Activated CD8-positive, alpha-beta T cell treated with anti-CD3 and anti-CD28 coated beads, Interleukin-2, amount 10 ng/mL, durations not matched to agents 7 days and 5 days (primary cell): ENCODE data around the gene SLC44A2. TPM values are rescaled to one million over a fixed set of nuclear protein-coding genes. Genes with fewer than 3 reads are reported as not detected.
A peak's percentile ranks its signal among the peaks of the same experiment; 100 is the strongest.
"Not testable (repeated sequence)": the region's sequence is repeated elsewhere in the genome, so short reads cannot be mapped to it uniquely, and the experiment has no call there.

Source experiments
- ATAC-seq: fragments of 150-1000 bp; cut with Tn5 transposase; one replicate; pipeline ENCODE4 v1.10.0; 2021; ENCODE audit warnings: moderate library complexity
- CTCF ChIA-PET: fragments of 350-600 bp; sonication (Branson Sonifier 250); formaldehyde crosslinking; loops from one replicate; lab custom pipeline; 2021; ENCODE audit warnings: antibody characterized with exemption; lab: Charles Lee
- POLR2A ChIA-PET: fragments of 350-600 bp; sonication (Branson Sonifier 250); formaldehyde crosslinking; loops from one replicate; lab custom pipeline; 2021; ENCODE audit warnings: antibody characterized with exemption; lab: Charles Lee
- DNase-seq: peaks from one replicate; pipeline ENCODE4 v3.0.0-alpha.2; 2020
- H3K27ac Mint-ChIP-seq: one replicate; pipeline ENCODE4 v1.8.0; 2021; ENCODE audit warnings: mild to moderate bottlenecking, mixed read lengths
- H3K27me3 Mint-ChIP-seq: one replicate; pipeline ENCODE4 v1.8.0; 2021; ENCODE audit warnings: low read depth, mixed read lengths
- H3K36me3 Mint-ChIP-seq: one replicate; pipeline ENCODE4 v1.8.0; 2021; ENCODE audit warnings: low read depth, mixed read lengths
- H3K4me1 Mint-ChIP-seq: one replicate; pipeline ENCODE4 v1.8.0; 2021; ENCODE audit warnings: low read depth, mixed read lengths
- H3K4me3 Mint-ChIP-seq: one replicate; pipeline ENCODE4 v1.8.0; 2021; ENCODE audit warnings: mild to moderate bottlenecking, mixed read lengths
- H3K9me3 Mint-ChIP-seq: one replicate; pipeline ENCODE4 v1.8.0; 2022; ENCODE audit warnings: mixed read lengths; ENCODE audit not compliant: insufficient read depth
- total RNA-seq, 2 experiments: library from RNA; stranded (reverse); gene quantifications; one replicate each; pipeline ENCODE4 v1.2.3, GENCODE V29; 2021

The SLC44A2 gene
- total RNA-seq, 2 experiments from 2014 or later: 112 to 121 TPM

DNA sequence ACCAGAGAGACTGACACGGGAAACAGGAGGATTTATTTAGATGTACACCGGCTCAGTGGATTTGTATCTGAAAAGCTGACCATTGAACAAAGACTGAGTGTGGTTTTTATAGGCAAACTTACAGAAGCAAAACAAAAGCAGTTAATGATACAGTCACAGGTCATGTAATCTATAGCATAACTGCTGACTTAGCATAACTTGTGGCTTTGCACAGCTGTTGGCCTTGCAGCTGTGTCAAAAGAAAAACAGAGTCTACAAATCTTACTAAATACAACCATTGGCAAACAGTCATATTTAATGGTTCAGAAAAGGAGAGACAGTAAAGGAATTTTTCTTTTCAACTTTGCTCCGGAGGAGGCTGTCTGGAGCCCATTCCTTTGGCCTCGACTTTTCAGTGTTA is 26.5 kb downstream of the SLC44A2 start:
- CTCF ChIA-PET: interaction anchor here (0.8 to 13.9 kb wide), 5 partner anchors 48 to 263 kb away, joined by 3 to 421 read pairs (median 4); no protein-coding TSS in a partner anchor
- POLR2A ChIA-PET: interaction anchor here (0.5 to 1.9 kb wide), 2 partner anchors 48 to 70 kb away, joined by 3 to 8 read pairs; no protein-coding TSS in a partner anchor
- Mint-ChIP-seq H3K9me3 (no peaks in the 10 kb centered on the region), H3K27ac (peak overlapping the region; percentile 61), H3K4me3 (peak overlapping the region; percentile 54), H3K36me3 (peaks cover 32% of the 10 kb centered on the region), H3K4me1 (peaks cover 28% of the 10 kb centered on the region), H3K27me3 (no peaks in the 10 kb centered on the region)
- ATAC-seq (no peak), DNase-seq (no peak)

DNA sequence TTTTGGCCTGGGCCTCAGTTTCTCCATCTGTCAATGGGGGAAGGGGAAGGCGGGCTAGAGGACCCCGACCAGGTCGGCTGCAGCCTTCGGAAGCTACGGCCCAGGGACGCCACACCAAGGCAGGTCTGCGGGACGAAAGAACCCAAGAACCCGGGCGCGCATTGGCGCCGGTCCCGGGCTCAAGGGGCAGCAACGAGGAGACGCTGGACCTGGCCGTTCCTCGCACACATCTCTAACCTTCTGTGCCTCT is 28.1 kb downstream of the SLC44A2 start:
- POLR2A ChIA-PET: interaction anchor here (0.9 to 1.9 kb wide), 7 partner anchors 9 to 102 kb away, joined by 3 to 13 read pairs (median 4); no protein-coding TSS in a partner anchor
- Mint-ChIP-seq H3K4me3 (peak overlapping the region; percentile 84), H3K9me3 (no peaks in the 10 kb centered on the region)

DNA sequence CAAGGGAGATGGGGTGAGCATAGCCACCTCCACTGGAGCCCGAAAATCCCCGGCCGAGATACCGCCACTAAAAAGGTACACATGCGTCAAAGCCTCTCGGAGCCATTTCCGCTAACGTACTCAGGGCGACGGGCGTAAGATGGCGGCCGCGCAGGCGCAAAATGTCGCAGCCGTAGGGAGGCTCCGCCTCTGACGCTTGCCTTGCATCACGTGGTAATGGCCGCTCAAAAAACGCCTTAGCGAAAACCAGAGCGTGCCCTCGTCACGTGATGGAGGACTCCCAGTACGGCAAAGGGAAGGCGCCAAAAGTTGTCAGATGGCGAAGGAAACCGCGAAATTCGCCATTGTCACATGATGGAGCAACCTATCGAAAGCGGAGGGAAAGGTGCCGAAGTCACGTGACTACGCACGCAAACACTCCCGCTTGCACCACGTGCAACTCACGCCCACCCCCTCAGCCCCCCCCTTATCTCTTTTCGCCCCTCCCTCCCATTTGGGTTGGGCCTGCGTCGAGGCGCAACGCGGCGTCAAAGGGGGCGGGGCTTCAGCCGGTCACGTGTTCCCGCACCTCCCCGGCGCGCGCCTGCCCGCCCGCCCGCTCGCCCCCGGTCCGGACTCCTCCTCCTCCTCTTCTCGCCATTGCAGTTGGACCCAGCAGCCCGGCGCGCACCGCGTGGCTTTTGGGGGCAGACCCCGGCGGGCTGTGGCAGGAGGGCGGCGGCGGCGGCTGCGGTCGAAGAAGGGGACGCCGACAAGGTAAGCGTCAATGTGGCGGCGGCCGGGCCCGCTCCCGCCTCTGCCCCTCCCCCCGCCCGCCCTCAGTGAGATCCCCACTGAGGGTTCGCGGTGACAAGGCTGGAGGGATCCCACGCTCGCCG is 28.6 kb downstream of the SLC44A2 start, which contains the start of gene ILF3:
Gene ILF3 (plus strand): TSS at position 615 of the 878 bp plus-strand sequence. CDS start 16,260 bp downstream, outside the sequence.
- peaks cover 38% of the 10 kb centered on the region for H3K4me1 Mint-ChIP-seq
- no peaks in the 10 kb centered on the region for H3K27me3 Mint-ChIP-seq
- H3K27ac Mint-ChIP-seq: peak within 1 kb of the TSS; percentile 94
- peak; percentile 100 for DNase-seq
- ChIA-PET POLR2A (interaction anchor here (0.9 to 1.9 kb wide), 6 partner anchors 10 to 103 kb away, joined by 3 to 13 read pairs (median 4); no protein-coding TSS in a partner anchor), CTCF (interaction anchor here (1.0 to 13.9 kb wide), 4 partner anchors 46 to 170 kb away, joined by 3 to 421 read pairs (median 6); no protein-coding TSS in a partner anchor)
- H3K4me3 Mint-ChIP-seq: peak within 1 kb of the TSS; percentile 84
- H3K36me3 Mint-ChIP-seq: peaks cover 39% of the 10 kb centered on the region
- peak; percentile 79 for ATAC-seq
- no peaks in the 10 kb centered on the region for H3K9me3 Mint-ChIP-seq

More for the DNA sequence above, 28.1 kb downstream of the SLC44A2 start:
- CTCF ChIA-PET: interaction anchor here (1.0 to 13.9 kb wide), 7 partner anchors 9 to 170 kb away, joined by 3 to 421 read pairs (median 4); partner anchors contain the start of gene QTRT1
- H3K27me3 Mint-ChIP-seq: no peaks in the 10 kb centered on the region
- H3K36me3 Mint-ChIP-seq: peaks cover 39% of the 10 kb centered on the region
- DNase-seq: no peak
- peak overlapping the region; percentile 94 for H3K27ac Mint-ChIP-seq
- no peak for ATAC-seq
- H3K4me1 Mint-ChIP-seq: peaks cover 35% of the 10 kb centered on the region

DNA sequence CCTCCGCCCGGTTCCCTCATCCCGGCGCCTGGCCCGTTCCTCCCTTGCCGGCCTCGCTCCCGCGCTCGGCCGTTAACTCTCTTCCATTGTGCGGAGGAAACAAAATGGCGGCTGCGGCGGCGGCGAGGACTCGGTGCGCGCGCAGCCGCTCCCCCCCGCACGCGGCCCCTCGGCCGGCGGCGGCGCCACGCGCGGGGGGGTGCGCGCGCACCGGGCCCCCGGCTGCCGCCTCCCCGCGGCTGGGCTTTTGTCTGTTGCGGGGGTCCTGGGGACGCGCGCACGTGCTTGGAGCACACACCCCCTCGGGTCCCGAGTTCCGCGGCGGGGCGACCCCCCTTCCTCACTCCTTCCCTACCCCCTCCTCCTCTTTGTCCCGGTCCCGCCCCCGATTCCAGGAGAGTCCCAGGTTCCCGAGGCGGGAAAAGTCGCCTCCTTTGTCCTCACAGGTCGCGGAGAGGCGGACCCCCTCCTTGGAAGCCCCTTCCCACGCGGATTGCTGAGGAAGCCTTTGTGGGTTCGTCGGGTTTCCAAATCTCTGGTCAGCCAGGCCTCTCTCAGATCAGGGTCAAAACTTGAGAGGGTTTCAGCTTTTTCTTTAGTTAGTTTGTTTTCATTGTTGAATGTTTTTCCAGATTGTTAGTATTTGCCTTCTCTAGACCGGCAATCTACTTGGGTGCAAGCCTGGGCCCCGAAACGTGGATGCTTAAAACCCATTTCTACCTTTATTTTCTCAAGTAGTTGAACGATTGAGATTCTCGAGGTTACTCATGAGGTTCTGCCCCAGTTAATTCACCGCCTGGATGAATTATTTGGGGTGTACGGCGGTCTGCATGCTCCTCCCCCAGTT is 29.5 kb downstream of the SLC44A2 start:
- H3K27ac Mint-ChIP-seq: peak overlapping the region; percentile 94
- no peaks in the 10 kb centered on the region for H3K27me3 Mint-ChIP-seq
- H3K4me1 Mint-ChIP-seq: peaks cover 43% of the 10 kb centered on the region
- H3K4me3 Mint-ChIP-seq: peak overlapping the region; percentile 84
- no peaks in the 10 kb centered on the region for H3K9me3 Mint-ChIP-seq
- CTCF ChIA-PET: interaction anchor here (1.5 to 2.3 kb wide), 3 partner anchors 11 to 73 kb away, joined by 5 to 13 read pairs (median 11); no protein-coding TSS in a partner anchor
- POLR2A ChIA-PET: interaction anchor here (1.6 kb wide), 1 partner anchor 87 kb away, joined by 5 read pairs; no protein-coding TSS in a partner anchor
- H3K36me3 Mint-ChIP-seq: peaks cover 41% of the 10 kb centered on the region
- peak; percentile 72 for DNase-seq
- peak; percentile 26 for ATAC-seq

DNA sequence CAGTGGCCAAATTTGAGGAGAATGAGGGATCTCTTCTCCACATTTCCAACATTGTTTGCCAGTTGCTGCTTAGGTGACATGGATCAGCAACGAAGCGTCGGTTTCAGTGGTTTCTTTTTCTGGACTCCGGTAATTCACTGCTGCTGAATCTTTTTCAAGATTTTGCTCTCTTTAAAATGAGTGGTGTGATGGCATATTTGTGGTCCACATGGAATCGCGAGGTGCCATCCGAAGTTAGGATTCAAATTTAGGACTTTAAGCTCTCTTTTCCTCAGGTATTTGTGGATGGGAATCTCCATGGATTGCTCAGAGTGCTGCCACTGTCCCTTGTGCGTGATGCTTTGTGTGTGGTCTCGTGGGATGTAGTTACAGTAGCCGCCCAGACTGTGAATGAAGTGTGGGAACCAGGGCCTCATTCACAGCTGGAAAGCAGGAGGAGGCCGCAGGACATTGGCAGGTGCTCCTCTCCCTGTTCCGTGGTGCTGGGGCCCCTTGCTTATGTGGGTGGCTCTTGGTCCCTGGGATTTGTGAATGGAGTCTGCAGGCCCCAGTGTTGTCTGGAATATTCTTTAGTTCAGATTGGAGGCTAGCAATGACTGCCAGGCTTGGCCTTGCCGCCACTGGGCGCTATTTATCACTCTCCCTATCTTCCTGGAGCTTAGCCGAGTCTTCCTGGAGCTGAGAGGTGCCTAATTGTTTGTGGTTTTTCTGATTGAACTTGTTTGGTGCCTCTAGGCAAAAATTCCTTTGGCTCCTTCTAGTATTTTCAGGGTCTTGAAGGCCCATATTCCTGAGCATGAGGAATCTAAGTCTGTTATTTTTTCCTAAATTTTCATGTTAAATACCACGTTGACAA is 30.3 kb downstream of the SLC44A2 start:
- DNase-seq (no peak), ATAC-seq (no peak)
- Mint-ChIP-seq H3K9me3 (no peaks in the 10 kb centered on the region), H3K4me3 (peak overlapping the region; percentile 84), H3K27ac (peak overlapping the region; percentile 92), H3K4me1 (peaks cover 49% of the 10 kb centered on the region), H3K27me3 (no peaks in the 10 kb centered on the region), H3K36me3 (peaks cover 48% of the 10 kb centered on the region)
- ChIA-PET CTCF (interaction anchor here (0.8 to 2.3 kb wide), 5 partner anchors 11 to 74 kb away, joined by 3 to 13 read pairs (median 5); no protein-coding TSS in a partner anchor), POLR2A (interaction anchor here (1.0 to 1.6 kb wide), 3 partner anchors 40 to 88 kb away, joined by 3 to 5 read pairs (median 5); partner anchors contain the start of gene QTRT1)

DNA sequence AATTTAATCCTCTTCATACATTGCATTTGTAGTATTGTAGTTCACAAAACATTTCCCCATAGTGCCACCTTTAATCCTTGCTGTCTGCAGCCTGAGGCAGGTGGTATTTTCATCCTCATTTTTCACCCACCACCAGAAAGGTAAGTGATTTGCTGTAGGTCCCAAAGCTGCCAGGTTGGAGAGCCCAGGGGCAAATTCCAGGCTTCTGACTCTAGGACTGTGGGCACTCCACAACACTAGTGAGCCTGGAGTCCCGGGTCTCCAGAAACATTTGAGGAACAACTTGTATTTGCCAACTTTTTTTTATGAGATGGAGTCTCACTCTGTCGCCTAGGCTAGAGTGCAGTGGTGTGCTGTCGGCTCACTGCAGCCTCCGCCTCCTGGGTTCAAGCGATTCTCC is 35.0 kb downstream of the SLC44A2 start:
- H3K27me3 Mint-ChIP-seq: no peaks in the 10 kb centered on the region
- no peaks in the 10 kb centered on the region for H3K9me3 Mint-ChIP-seq
- POLR2A ChIA-PET: interaction anchor here (0.6 kb wide), 1 partner anchor 296 kb away, joined by 3 read pairs; no protein-coding TSS in a partner anchor
- peak overlapping the region; percentile 18 for H3K27ac Mint-ChIP-seq
- DNase-seq (no peak), ATAC-seq (no peak)
- CTCF ChIA-PET: interaction anchor here (3.4 to 3.6 kb wide), 2 partner anchors 39 to 79 kb away, joined by 11 to 14 read pairs; no protein-coding TSS in a partner anchor
- peaks cover 39% of the 10 kb centered on the region for H3K36me3 Mint-ChIP-seq
- peaks cover 59% of the 10 kb centered on the region for H3K4me1 Mint-ChIP-seq
- H3K4me3 Mint-ChIP-seq: no peak overlapping the region

DNA sequence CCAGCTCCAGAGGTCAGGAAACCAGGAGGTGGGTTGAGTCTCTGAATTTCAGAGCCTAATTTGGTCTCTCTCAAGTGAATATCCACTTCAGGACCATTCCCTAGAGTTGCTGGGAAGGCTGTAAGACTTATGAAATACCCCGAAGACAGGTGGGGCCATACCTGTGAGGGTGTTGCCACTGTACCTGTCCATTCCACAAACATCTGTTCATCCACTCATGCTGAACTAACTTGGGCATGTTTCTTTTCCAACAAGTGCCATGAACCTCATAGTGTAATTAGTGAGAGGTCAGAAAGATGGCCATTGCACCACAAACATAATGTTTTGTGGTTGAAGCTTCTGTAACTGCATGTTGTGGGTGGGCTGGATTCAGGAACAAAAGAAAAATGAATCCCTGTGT is 36.6 kb downstream of the SLC44A2 start:
- ChIA-PET CTCF (interaction anchor here (0.7 to 3.6 kb wide), 4 partner anchors 18 to 81 kb away, joined by 3 to 14 read pairs (median 8); no protein-coding TSS in a partner anchor), POLR2A (interaction anchor here (0.8 to 1.8 kb wide), 2 partner anchors 9 to 30 kb away, joined by 3 to 5 read pairs; no protein-coding TSS in a partner anchor)
- Mint-ChIP-seq H3K36me3 (peaks cover 27% of the 10 kb centered on the region), H3K27ac (no peak overlapping the region), H3K27me3 (no peaks in the 10 kb centered on the region), H3K4me1 (peaks cover 49% of the 10 kb centered on the region), H3K4me3 (no peak overlapping the region), H3K9me3 (no peaks in the 10 kb centered on the region)
- no peak for ATAC-seq
- DNase-seq: no peak

DNA sequence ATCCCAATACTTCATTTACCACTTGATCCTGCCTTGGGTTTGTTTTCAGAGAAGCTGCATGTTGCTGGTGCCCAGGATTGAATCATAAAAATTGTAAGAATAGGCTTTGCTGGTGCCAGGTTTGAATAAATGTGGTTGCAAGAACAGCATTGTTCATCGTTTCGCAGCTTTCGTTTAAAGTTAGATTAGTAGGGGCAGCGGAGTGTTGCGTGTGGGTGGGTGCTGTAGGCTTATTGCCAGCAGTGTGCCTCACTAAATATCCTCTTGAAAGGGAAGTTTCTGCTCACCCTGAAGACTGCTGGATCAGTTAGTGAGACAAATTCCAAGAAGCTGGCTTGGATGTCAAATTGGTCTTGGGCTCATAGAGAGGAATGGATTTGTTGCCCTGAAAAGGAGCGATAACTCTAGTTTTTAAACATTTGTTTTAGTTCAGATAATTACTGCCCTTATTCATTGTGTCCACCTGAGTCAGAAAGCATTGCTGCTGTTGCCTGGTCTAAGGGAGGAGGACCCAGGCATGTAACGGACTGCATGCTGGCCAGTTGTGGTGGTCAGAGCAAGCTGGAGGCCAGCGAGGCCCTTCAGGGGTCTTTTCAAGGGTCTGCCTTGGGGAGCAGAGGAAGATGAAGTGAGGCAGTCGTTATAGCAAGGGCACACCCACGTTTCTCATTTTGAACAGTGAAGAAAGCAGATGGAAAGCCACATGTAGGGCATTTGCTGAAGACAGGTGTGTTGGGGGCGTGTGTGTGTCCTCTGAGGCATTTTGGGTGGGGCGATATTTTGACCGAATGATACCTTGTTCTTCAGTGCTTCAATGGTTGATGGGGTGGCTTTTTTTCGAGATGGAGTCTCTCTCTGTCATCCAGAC is 37.3 kb downstream of the SLC44A2 start:
- Mint-ChIP-seq H3K4me1 (peaks cover 48% of the 10 kb centered on the region), H3K4me3 (no peak overlapping the region), H3K27ac (peak overlapping the region; percentile 69), H3K27me3 (no peaks in the 10 kb centered on the region), H3K36me3 (peaks cover 26% of the 10 kb centered on the region), H3K9me3 (no peaks in the 10 kb centered on the region)
- DNase-seq: no peak
- POLR2A ChIA-PET: interaction anchor here (1.8 kb wide), 1 partner anchor 10 kb away, joined by 5 read pairs; no protein-coding TSS in a partner anchor
- no peak for ATAC-seq
- CTCF ChIA-PET: interaction anchor here (0.7 to 3.6 kb wide), 4 partner anchors 19 to 82 kb away, joined by 3 to 14 read pairs (median 8); no protein-coding TSS in a partner anchor

DNA sequence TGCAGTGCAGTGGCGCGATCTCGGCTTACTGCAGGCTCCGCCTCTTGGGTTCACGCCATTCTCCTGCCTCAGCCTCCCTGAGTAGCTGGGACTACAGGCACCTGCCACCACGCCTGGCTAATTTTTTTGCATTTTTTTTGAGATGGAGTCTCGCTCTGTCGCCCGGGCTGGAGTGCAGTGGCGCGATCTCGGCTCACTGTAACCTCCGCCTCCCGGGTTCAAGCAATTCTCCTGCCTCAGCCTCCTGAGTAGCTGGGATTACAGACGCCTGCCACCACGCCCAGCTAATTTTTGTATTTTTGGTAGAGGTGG is 37.9 kb downstream of the SLC44A2 start:
- CTCF ChIA-PET: interaction anchor here (1.4 to 3.6 kb wide), 3 partner anchors 19 to 82 kb away, joined by 4 to 14 read pairs (median 11); no protein-coding TSS in a partner anchor
- H3K27me3 Mint-ChIP-seq, ATAC-seq, H3K9me3 Mint-ChIP-seq, DNase-seq, H3K4me3 Mint-ChIP-seq, POLR2A ChIA-PET, H3K27ac Mint-ChIP-seq: not testable (repeated sequence)
- H3K4me1 Mint-ChIP-seq: peaks cover 51% of the 10 kb centered on the region
- H3K36me3 Mint-ChIP-seq: peaks cover 27% of the 10 kb centered on the region
